Hepatocyte (in vitro differentiated cells): Measurements from ENCODE around the gene HYAL2.

ENCODE experiments used
- EZH2 ChIP-seq: fragments of 200-600 bp; sonication (generic); IDR thresholded peaks from 2 replicates; pipeline ENCODE4 v1.6.1; 2016; ENCODE audit warnings: antibody characterized with exemption, mild to moderate bottlenecking, borderline replicate concordance
- EZH2phosphoT487 ChIP-seq: fragments of 200-600 bp; sonication (generic); IDR thresholded peaks from one replicate; pipeline ENCODE4 v1.6.1; 2018; ENCODE audit warnings: antibody characterized with exemption, mild to moderate bottlenecking, low read depth, moderate library complexity; ENCODE audit not compliant: unreplicated experiment, severe bottlenecking
- TF ChIP-seq, protein P1 (sequence below): fragments of 200-600 bp; sonication (generic); IDR thresholded peaks from 2 replicates; pipeline ENCODE4 v1.5.1; 2016; ENCODE audit warnings: antibody characterized with exemption, mild to moderate bottlenecking; ENCODE audit not compliant: poor library complexity

DNA sequence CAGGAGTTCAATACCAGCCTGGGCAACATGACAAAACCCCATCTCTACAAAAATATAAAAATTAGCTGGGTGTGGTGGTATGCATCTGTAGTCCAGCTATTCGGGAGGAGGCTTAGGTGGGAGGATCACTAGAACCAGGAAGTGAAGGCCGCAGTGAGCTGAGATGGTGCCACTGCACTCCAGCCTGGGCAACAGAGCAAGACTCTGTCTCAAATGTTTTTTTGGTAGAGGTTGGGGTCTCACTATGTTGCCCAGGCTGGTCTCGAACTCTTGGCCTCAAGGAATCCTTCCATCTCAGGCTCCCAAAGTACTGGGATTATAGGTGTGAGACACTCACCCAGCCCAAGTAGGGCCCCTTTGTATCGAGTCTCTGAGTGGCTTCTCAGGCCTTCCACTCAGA lies 28.5 kb downstream of the HYAL2 start:
- TF ChIP-seq, protein P1, sequence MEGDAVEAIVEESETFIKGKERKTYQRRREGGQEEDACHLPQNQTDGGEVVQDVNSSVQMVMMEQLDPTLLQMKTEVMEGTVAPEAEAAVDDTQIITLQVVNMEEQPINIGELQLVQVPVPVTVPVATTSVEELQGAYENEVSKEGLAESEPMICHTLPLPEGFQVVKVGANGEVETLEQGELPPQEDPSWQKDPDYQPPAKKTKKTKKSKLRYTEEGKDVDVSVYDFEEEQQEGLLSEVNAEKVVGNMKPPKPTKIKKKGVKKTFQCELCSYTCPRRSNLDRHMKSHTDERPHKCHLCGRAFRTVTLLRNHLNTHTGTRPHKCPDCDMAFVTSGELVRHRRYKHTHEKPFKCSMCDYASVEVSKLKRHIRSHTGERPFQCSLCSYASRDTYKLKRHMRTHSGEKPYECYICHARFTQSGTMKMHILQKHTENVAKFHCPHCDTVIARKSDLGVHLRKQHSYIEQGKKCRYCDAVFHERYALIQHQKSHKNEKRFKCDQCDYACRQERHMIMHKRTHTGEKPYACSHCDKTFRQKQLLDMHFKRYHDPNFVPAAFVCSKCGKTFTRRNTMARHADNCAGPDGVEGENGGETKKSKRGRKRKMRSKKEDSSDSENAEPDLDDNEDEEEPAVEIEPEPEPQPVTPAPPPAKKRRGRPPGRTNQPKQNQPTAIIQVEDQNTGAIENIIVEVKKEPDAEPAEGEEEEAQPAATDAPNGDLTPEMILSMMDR: no peak
- TF ChIP-seq EZH2phosphoT487: no peak
- TF ChIP-seq EZH2: no peak
